PC-3 (cell line): ENCODE results near the gene NFAT5. TPM values are rescaled to one million over a fixed set of nuclear protein-coding genes. Genes with fewer than 3 reads are reported as not detected.

Source experiments
- ATAC-seq: fragments of 200-7000 bp; cut with Tn5 transposase; 2 replicates; pipeline ENCODE4 v1.9.1; 2020; ENCODE audit warnings: mild to moderate bottlenecking, moderate library complexity
- BruUV-seq: library from RNA; stranded (reverse); fragments of 400-500 nt; replicated peaks from 2 replicates; lab custom pipeline; 2021; lab: Mats Ljungman, UMichigan
- CTCF ChIA-PET: fragments of 300-600 bp; sonication (Branson Sonifier 250); formaldehyde crosslinking; loops from one replicate; lab custom pipeline; 2022; ENCODE audit warnings: antibody characterized with exemption; lab: Charles Lee
- POLR2A ChIA-PET: fragments of 300-600 bp; sonication (Branson Sonifier 250); formaldehyde crosslinking; loops from one replicate; lab custom pipeline; 2022; ENCODE audit warnings: antibody characterized with exemption; ENCODE audit not compliant: unreplicated experiment; lab: Charles Lee
- DNase-seq: peaks from one replicate; pipeline ENCODE4 v3.0.0-alpha.2; 2015
- H2AFZ ChIP-seq: fragments of 300-600 bp; sonication (generic); 2 replicates; pipeline ENCODE4 v1.6.0; 2016; ENCODE audit warnings: antibody characterized with exemption, low read length
- H3F3A ChIP-seq: fragments of 300-600 bp; sonication (generic); one replicate; pipeline ENCODE4 v1.6.0; 2017; ENCODE audit warnings: antibody characterized with exemption, low read length, control low read depth, mild to moderate bottlenecking; ENCODE audit not compliant: unreplicated experiment
- H3K27ac ChIP-seq: fragments of 300-600 bp; sonication (generic); 2 replicates; pipeline ENCODE4 v1.5.1; 2016; ENCODE audit warnings: mild to moderate bottlenecking, low read length
- H3K27me3 ChIP-seq: fragments of 300-600 bp; sonication (generic); 2 replicates; pipeline ENCODE4 v1.6.1; 2016; ENCODE audit warnings: low read length, mixed read lengths
- H3K36me3 ChIP-seq: fragments of 300-600 bp; sonication (generic); 2 replicates; pipeline ENCODE4 v1.6.1; 2016; ENCODE audit warnings: low read depth, mixed run types, low read length, mixed read lengths
- H3K4me1 ChIP-seq: fragments of 300-600 bp; sonication (generic); 2 replicates; pipeline ENCODE4 v1.5.1; 2016; ENCODE audit warnings: low read length; ENCODE audit not compliant: insufficient read depth
- H3K4me2 ChIP-seq: fragments of 300-600 bp; sonication (generic); 2 replicates; pipeline ENCODE4 v1.6.0; 2016; ENCODE audit warnings: low read length
- H3K4me3 ChIP-seq: fragments of 300-600 bp; sonication (generic); 2 replicates; pipeline ENCODE4 v1.5.1; 2016; ENCODE audit warnings: mild to moderate bottlenecking, low read length, mixed read lengths
- H3K79me2 ChIP-seq: fragments of 300-600 bp; sonication (generic); 2 replicates; pipeline ENCODE4 v1.6.1; 2017; ENCODE audit warnings: low read length, mixed read lengths
- H3K9ac ChIP-seq: fragments of 300-600 bp; sonication (generic); 2 replicates; pipeline ENCODE4 v1.6.0; 2016; ENCODE audit warnings: mild to moderate bottlenecking, low read length
- H3K9me2 ChIP-seq: fragments of 300-600 bp; sonication (generic); replicated peaks from 2 replicates; pipeline ENCODE4 v1.6.1; 2016; ENCODE audit warnings: mixed run types, low read length, mixed read lengths
- H3K9me3 ChIP-seq: fragments of 300-600 bp; sonication (generic); 2 replicates; pipeline ENCODE4 v1.6.1; 2016; ENCODE audit warnings: low read length, mixed read lengths
- H4K20me1 ChIP-seq: fragments of 300-600 bp; sonication (generic); 2 replicates; pipeline ENCODE4 v1.6.1; 2016; ENCODE audit warnings: low read length, mixed read lengths
- EZH2 ChIP-seq: fragments of 300-600 bp; sonication (generic); IDR thresholded peaks from one replicate; pipeline ENCODE4 v1.6.1; 2017; ENCODE audit warnings: antibody characterized with exemption, mild to moderate bottlenecking, low read length; ENCODE audit not compliant: unreplicated experiment
- EZH2phosphoT487 ChIP-seq: fragments of 300-600 bp; sonication (generic); IDR thresholded peaks from 2 replicates; pipeline ENCODE4 v1.6.1; 2018; ENCODE audit warnings: mild to moderate bottlenecking, antibody characterized with exemption, low read length, borderline replicate concordance
- intact Hi-C: fragments of 100-400 bp; cut with micrococcal nuclease; formaldehyde crosslinking; loops from 2 replicates; pipeline ENCODE4 v1.9.0; 2023
- total RNA-seq: library from RNA; depleted of rRNA; stranded (reverse); fragments of >200 nt; gene quantifications from 2 replicates; pipeline ENCODE4 v1.2.3, GENCODE V29; 2014
- TF ChIP-seq, protein P1 (sequence below): fragments of 300-600 bp; sonication (generic); conservative IDR thresholded peaks from 2 replicates; pipeline ENCODE4 v1.5.1; 2017; ENCODE audit warnings: antibody characterized with exemption, low read depth, mild to moderate bottlenecking, low read length

The NFAT5 gene
- total RNA-seq, 1 experiment from 2014 or later = 11.4 TPM

DNA sequence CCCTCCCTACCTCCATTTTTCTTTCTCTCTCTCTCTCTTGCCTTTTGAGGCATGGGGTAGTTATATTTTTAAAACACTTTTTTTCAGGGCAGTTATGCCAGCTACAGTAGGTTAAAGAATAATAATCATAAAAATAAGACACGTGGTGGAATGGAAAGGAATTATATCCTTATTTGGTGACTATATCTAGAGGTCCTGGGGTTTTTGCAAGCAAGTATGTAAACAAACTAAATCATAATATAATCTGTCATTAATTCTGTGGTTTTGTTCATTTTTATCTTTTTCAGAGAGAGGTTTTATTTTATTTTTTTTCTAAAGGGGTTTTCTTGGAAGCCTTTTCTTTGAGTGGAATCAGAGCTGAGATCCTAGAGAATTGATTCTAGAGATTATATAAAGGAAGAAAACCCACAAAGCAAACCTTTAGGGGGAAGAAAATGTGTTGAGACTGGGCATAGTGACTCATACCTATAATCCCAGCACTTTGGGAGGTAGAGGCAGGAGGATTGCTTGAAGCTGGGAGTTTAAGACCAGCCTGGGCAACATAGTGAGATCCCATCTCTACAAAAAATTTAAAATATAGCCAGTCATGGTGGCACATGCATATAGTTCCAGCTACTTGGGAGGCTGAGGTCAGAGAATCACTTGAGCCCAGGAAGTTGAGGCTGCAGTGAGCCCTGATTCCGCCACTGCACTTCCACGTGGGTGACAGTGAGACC is 107.4 kb downstream of the NFAT5 start:
- Histone ChIP-seq H3K4me3 (no peak overlapping the region), H2AFZ (no peak overlapping the region), H3K9ac (no peak overlapping the region), H3K27ac (no peak overlapping the region), H3F3A (no peaks in the 10 kb centered on the region), H3K4me1 (no peaks in the 10 kb centered on the region), H3K79me2 (no peaks in the 10 kb centered on the region), H3K9me3 (no peaks in the 10 kb centered on the region), H4K20me1 (no peaks in the 10 kb centered on the region), H3K9me2 (no peaks in the 10 kb centered on the region), H3K27me3 (no peaks in the 10 kb centered on the region), H3K4me2 (no peak overlapping the region), H3K36me3 (no peaks in the 10 kb centered on the region; the same call in 1 of the 2 replicates)
- DNase-seq = no peak
- intact Hi-C loops = no loop called here
- ChIA-PET POLR2A (no interaction called here), CTCF (no interaction called here)
- TF ChIP-seq EZH2 (no peak), EZH2phosphoT487 (no peak)
- TF ChIP-seq, protein P1, sequence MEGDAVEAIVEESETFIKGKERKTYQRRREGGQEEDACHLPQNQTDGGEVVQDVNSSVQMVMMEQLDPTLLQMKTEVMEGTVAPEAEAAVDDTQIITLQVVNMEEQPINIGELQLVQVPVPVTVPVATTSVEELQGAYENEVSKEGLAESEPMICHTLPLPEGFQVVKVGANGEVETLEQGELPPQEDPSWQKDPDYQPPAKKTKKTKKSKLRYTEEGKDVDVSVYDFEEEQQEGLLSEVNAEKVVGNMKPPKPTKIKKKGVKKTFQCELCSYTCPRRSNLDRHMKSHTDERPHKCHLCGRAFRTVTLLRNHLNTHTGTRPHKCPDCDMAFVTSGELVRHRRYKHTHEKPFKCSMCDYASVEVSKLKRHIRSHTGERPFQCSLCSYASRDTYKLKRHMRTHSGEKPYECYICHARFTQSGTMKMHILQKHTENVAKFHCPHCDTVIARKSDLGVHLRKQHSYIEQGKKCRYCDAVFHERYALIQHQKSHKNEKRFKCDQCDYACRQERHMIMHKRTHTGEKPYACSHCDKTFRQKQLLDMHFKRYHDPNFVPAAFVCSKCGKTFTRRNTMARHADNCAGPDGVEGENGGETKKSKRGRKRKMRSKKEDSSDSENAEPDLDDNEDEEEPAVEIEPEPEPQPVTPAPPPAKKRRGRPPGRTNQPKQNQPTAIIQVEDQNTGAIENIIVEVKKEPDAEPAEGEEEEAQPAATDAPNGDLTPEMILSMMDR = no peak
- no TSS peak for BruUV-seq
- ATAC-seq = no peak

DNA sequence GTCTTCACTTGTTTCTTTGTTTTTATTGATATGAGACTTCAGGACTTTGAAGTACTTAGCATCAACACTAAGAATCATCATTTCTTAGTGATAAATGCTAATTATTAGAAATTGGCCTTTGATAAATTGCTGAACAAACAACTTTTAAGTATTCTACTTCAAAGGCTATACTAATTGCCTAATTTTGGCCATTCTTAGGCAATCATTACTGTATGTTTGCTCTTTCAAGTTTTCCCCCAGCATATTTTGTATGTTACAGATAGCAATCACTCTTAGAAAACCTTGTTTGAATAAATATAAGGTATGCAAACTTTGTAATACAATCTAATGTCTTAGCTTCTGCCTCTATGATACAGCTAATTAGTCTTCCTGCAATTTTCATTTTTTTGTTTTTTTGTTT is 114.6 kb downstream of the NFAT5 start:
- no TSS peak for BruUV-seq
- POLR2A ChIA-PET = no interaction called here
- no peaks in the 10 kb centered on the region for H3K27me3 ChIP-seq

More for the DNA sequence above, 114.6 kb downstream of the NFAT5 start:
- intact Hi-C loops = no loop called here
- Histone ChIP-seq H3K4me3 (no peak overlapping the region), H3F3A (no peaks in the 10 kb centered on the region), H3K27ac (no peak overlapping the region), H3K36me3 (peaks cover 4% of the 10 kb centered on the region; the same call in 1 of the 2 replicates), H2AFZ (no peak overlapping the region), H3K4me1 (no peaks in the 10 kb centered on the region), H3K9me3 (no peaks in the 10 kb centered on the region), H3K4me2 (no peak overlapping the region), H3K79me2 (no peaks in the 10 kb centered on the region), H3K9me2 (no peaks in the 10 kb centered on the region), H3K9ac (no peak overlapping the region), H4K20me1 (no peaks in the 10 kb centered on the region)
- CTCF ChIA-PET = no interaction called here
- DNase-seq (no peak), ATAC-seq (no peak)
- no peak for TF ChIP-seq EZH2
- TF ChIP-seq, protein P1 = no peak
- no peak for TF ChIP-seq EZH2phosphoT487
